Erythroblast (primary cell): Measurements from ENCODE around the gene SNX19.

ENCODE experiments used
- GATA1 ChIP-seq: IDR thresholded peaks from 2 replicates; pipeline ENCODE4 v1.6.1; 2011; ENCODE audit warnings: low read depth, mild to moderate bottlenecking, control low read depth, low read length, moderate library complexity
- POLR2A ChIP-seq: IDR thresholded peaks from 2 replicates; pipeline ENCODE4 v1.6.1; 2011; ENCODE audit warnings: mild to moderate bottlenecking, low read length

DNA sequence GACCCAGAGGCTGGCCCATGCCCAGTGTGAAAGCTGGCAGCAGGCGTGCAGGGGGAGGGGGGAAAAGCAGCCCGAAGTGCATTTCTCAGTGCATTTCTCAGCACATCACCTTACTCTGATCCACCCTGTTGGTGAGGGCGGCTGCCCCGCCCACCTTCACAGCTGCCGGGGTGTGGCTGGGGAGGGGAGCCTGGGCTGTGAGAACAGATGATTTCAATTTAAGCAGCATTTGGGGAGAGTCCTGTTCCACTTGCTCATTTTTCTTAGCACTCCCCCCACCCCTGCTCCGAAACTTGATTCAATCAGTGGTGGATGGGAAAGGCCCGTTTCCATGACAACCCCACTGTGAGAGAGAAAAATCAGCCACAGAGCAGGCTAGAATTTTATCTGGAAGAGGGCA is 84.8 kb downstream of the SNX19 start:
- TF ChIP-seq POLR2A = no peak
- TF ChIP-seq GATA1 = no peak
